ENCODE measurements around the gene CNGB1.
A peak's percentile ranks its signal among the peaks of the same experiment; 100 is the strongest.

CNGB1 gene

DNA sequence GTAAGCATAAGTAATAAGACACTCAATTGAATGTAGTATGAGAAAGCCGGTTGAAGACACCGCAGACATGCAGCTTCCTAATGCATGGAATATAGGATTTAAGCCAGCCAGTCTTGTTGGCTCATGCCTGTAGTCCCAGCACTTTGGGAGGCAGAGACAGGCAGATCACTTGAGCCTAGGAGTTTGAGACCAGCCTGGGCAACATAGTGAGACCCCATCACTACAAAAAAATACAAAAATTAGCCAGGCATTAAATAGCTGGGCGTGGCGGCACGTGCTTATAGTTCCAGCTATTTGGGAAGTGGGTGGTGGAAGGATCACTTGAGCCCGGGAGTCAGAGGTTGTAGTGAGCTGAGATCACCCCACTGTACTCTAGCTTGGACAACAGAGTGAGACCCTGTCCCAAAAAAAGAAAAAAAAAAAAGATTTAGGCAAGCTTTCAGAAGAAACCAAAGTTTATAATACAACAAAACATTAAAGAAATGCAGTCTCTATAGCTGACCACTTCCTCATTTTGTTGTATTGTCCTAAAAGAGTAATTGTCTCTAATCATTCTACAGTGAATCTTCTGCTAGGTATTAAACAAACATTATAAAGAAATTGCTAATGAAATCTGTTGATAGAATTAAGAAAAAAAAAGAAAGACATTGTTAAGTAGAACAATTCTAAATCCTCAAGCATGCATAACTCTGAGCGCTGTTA lies 100.0 kb downstream of the CNGB1 start:
- DNase-seq (ENCODE audit: low read depth): no peak
- H3K4me3 ChIP-seq (ENCODE audit: low read depth, low read length): no peak overlapping the region
- TF ChIP-seq, protein P1, sequence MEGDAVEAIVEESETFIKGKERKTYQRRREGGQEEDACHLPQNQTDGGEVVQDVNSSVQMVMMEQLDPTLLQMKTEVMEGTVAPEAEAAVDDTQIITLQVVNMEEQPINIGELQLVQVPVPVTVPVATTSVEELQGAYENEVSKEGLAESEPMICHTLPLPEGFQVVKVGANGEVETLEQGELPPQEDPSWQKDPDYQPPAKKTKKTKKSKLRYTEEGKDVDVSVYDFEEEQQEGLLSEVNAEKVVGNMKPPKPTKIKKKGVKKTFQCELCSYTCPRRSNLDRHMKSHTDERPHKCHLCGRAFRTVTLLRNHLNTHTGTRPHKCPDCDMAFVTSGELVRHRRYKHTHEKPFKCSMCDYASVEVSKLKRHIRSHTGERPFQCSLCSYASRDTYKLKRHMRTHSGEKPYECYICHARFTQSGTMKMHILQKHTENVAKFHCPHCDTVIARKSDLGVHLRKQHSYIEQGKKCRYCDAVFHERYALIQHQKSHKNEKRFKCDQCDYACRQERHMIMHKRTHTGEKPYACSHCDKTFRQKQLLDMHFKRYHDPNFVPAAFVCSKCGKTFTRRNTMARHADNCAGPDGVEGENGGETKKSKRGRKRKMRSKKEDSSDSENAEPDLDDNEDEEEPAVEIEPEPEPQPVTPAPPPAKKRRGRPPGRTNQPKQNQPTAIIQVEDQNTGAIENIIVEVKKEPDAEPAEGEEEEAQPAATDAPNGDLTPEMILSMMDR (conservative IDR thresholded peaks at IDR 0.05; ENCODE audit: low read depth, low read length): no peak

DNA sequence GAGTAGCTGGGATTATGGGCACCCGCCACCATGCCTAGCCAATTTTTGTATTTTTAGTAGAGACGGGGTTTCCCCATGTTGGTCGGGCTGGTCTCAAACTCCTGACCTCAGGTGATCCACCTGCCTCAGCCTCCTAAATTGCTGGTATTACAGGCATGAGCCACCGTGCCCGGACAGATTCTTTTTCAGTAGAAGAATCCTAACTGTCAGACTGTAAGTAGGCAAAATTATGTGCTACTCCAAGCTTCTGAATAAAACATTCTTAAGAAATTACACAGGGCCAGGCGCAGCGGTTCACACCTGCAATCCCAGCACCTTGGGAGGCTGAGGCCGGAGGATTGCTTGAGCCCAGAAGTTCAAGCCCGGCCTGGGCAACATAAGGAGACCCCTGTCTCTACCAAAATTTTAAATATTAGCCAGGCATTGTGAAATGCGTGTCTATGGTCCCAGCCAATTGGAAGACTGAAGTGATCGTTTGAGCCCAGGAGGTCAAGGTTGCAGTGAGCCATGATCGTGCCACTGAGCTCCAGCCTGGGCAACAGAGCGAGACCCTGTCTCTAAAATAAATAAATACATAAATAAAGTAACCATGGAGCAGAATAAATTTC lies 101.9 kb downstream of the CNGB1 start:
- DNase-seq (ENCODE audit: low read depth): no peak
- TF ChIP-seq, protein P1 (conservative IDR thresholded peaks at IDR 0.05; ENCODE audit: low read depth, low read length): no peak

DNA sequence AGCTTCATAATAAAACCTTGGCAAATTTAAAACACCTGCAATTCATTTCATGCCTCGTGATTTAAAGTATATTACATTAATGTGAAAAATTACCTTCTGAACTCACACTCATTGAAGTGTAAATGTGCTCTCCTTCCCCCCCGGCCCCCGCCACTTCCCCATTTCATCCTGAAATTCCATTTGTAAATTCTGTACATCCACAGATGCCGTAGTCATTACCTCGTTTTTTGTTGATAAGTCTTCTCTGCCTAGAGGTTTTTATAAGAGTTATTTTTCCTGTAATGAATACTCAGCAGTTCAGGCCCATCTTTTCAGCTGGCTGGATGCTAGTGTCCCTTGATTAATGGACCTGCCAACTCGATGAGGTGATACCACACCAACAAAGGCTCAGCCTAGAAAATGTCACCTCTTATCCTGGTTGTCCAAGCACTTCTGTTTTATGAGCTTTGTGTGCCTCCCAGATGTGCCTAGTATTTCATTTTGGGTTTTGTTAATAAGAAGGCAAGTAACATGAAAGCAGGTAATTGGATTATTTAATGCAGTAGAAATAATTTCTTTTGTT lies 103.8 kb downstream of the CNGB1 start:
- TF ChIP-seq, protein P1 (conservative IDR thresholded peaks at IDR 0.05; ENCODE audit: low read depth, low read length): no peak
- DNase-seq (ENCODE audit: low read depth): no peak
- H3K4me3 ChIP-seq (ENCODE audit: low read depth, low read length): no peak overlapping the region

More for the DNA sequence above, 101.9 kb downstream of the CNGB1 start:
- H3K4me3 ChIP-seq (ENCODE audit: low read depth, low read length): no peak overlapping the region

DNA sequence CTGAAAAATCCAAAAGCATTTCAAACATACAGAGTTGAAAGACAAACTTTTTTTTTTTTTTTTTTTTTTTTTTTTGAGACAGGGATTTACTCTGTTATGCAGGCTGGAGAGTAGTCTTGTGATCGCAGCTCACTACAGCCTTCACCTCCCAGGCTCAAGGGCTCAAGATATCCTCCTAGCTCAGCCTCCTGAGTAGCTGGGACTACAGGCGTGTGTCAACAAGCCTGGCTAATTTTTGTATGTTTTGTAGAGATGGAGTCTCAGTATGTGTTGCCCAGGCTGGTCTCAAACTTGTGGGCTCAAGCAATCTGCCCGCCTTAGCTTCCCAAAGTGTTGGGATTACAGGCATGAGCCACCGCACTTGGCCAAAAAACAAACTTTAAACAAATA lies 104.4 kb downstream of the CNGB1 start:
- DNase-seq (ENCODE audit: low read depth): no peak
- TF ChIP-seq, protein P1 (conservative IDR thresholded peaks at IDR 0.05; ENCODE audit: low read depth, low read length): no peak
- no peak overlapping the region for H3K4me3 ChIP-seq (ENCODE audit: low read depth, low read length)

DNA sequence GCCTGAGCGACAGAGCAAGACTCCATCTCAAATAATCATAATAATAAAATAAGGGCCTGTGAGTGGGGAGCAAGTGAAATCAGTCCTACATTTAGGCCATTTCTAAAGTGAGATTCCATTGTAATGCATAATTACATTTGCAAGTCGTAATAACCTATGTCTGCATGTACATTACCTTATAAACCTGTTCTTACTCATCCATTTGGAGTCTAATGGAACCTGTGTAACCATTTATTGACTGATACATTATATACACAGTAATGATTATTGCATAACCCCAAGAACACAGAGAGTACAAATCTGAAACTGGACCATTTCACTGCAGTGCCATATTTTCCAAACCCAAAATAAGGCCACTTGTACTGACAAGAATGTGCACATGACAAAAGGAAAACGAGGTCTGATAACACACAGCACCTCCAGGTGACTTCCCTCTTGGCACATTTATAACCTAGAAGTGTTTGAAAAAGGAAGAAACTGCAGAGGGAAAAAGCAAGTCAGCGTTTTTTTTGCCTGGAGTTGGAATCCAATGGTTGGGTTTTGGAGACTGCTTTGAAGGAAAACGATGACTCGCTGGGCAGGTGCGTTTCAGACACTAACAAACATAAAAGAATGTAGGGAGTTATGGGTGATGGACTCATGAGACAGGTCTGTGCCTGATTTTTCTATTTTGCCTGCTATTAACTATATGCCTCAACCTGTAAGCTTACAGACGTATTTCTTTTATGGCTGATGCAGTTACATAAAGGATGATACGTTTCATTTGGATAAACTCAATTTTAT lies 105.0 kb downstream of the CNGB1 start:
- no peak overlapping the region for H3K4me3 ChIP-seq (ENCODE audit: low read depth, low read length)
- DNase-seq (ENCODE audit: low read depth): no peak
- TF ChIP-seq, protein P1 (conservative IDR thresholded peaks at IDR 0.05; ENCODE audit: low read depth, low read length): no peak

DNA sequence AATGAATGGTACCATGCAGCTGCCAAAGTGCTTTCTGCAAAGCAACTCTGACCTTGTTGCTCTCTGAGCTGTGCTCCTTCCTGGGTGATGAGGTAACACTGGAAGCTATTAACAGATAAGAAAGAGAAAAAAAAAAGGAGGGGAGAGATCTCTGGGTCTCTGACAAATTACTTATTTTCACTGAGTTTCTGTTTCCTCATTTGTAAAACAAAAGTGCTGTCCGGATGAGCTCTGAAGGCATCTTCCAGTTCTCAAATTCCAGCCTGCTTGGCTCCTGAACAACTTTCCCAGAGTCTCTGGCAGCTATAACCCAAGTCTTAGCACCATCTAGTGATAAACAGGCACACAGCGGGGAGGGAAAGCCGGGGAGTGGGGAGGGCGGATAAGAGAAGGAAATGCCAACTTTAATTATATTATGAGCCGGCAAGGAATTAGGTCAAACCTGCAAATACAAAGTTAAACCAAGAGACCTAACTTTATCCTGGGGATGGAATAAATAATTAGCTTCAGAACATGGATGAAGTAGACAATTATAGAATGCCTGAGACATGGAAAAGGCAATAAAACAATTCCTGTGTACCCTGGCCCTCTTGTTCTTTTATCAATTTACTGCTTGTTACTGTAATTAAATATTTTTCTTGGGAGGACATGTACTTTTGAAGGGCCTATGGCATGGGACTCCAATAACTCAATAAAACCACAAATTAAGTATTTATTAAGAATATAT lies 107.3 kb downstream of the CNGB1 start:
- no peak overlapping the region for H3K4me3 ChIP-seq (ENCODE audit: low read depth, low read length)
- DNase-seq (ENCODE audit: low read depth): peak; percentile 92
- TF ChIP-seq, protein P1 (conservative IDR thresholded peaks at IDR 0.05; ENCODE audit: low read depth, low read length): peak; percentile 81

All from choroid plexus epithelial cell (primary cell).